NCI-H510A (cell line): ENCODE measurements around the gene SLX9.

ENCODE experiments used
- DNase-seq: peaks from one replicate; lab custom pipeline; 2025; lab: John Stamatoyannopoulos, UW

The SLX9 gene

GRCh38 chr21:44930543-44930981 lies 9.3 kb upstream of the SLX9 start:
- DNase-seq = no peak

DNA sequence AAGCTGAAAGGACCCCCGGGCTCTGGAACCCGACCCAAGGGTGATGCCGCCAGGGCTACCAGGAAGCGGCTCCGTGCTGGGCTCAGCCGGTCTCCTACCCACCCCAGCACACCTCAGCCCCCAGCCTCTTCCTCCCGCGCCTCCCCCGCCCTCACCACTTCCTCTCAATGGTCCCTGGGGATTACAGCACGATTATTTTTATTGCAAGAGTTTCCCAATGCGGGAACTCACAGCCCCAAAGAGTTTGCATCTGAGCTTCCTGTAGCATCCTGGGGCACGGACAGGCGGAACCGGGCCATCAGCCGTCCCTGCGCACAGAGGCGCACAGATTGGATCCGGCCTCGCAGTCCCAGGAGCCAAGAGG lies 8.7 kb upstream of the SLX9 start:
- DNase-seq = no peak

GRCh38 chr21:44931501-44932407 lies 8.1 kb upstream of the SLX9 start:
- DNase-seq = no peak

- no peak for DNase-seq
Measured at GRCh38 chr21:44932408-44933181, 7.2 kb upstream of the SLX9 start.

DNA sequence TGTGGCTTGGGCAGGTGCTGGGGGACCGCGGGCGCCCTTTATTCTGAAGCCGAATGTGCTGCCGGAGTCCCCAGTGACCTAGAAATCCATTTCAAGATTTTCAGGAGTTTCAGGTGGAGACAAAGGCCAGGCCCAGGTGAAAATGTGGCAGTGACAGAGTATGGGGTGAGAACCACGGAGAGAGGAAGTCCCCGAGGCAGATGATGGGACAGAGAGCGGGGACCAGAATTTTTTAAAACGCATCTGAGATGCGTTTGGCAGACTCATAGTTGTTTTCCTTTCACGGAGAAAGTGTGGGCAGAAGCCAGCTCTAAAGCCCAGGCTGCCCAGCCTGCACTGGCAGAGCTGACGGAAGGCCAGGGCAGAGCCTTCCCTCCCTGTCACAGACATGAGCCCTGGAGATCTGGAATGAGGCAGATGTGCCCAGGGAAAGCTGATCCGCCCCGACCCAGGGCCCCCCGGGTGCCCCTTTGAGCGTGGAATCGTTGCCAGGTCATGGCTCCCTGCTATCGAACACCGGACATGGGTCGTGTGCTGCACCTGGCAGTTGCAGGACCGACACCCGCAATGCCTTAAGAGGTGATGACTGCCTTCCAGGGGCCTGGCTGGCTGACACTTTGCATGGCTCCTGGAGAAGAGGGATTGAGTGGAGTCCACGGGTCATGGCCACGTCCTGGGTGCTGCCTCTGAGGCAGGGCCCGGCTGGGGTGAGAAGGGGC lies 6.5 kb upstream of the SLX9 start:
- no peak for DNase-seq

DNA sequence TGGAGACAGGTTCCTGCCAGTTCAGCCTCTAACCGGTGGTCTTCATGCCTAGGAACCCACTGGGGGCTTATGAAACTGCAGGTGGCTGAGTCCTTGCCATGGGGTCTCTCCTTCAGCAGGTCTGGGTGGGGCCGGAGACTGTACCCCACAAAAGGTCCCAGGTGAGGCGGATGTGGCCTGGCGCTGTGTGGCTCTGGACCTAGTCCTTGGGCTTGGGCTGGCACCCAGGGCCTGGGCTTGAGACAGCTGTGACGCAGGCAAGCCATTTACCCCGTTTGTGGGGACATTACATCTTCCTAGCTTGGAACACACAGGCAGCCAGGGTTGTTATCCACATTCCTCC lies 5.9 kb upstream of the SLX9 start:
- no peak for DNase-seq

GRCh38 chr21:44934276-44934675 lies 5.6 kb upstream of the SLX9 start:
- DNase-seq = no peak

DNA sequence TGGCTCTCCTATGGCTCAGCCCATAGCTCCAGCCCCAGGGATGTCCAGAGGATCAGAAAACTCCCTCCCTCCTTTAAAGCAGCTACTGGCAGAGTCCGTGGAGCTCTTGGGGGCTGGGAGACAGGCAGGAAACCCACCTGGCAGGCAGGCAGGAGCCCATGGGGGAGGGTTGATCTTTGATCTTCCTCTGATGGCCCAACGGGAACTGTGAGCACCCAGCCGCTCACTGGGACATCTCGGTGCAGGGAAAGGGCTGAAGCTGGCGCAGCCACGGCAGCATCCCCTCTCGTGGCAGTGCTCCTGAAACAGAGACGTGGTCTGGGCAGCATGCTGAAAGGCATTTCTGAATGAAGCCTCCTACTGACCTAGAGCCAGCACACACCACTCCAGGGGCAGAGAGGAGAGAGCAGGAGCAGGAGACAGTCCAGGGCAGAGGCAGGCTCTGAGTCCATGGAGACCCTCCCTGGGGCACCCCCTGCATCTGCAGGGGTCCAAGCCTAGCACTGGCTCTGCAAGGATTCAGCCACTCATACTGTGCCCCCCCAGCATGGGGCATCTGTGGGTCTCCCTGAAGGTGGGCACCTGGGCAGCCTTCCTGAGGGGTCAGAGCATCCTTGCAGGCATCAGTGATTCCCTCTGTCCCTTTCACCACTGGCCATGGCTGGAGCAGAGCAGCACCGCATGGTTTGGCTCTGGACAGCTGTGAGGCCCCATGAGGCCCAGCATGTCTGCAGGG lies 4.9 kb upstream of the SLX9 start:
- no peak for DNase-seq

DNA sequence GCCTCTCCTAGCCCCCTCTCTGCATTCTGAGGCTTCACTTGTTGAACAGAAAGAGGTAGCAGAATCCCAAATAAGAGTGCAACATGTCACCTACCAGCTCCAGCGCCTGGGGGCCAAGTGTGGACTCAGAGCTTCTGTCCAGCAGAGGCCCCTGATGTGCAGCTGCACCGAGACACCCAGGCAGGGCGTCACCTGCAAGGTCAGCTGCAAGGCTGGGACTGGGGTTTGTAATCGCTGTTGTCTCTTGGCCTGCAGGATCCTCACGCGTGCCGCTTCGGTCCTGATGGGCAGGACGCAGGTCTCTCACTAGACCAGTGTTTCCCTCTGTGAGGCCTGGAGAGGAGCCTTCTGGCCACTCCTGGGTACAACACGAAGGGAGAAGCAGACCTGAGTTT lies 4.3 kb upstream of the SLX9 start:
- DNase-seq = no peak

GRCh38 chr21:44938772-44939531 lies 877 bp upstream of the SLX9 start:
- no peak for DNase-seq

GRCh38 chr21:44940116-44940631 lies 345 bp downstream of the SLX9 start:
- no peak for DNase-seq

GRCh38 chr21:44941567-44941966 lies 1.7 kb downstream of the SLX9 start:
- no peak for DNase-seq

DNA sequence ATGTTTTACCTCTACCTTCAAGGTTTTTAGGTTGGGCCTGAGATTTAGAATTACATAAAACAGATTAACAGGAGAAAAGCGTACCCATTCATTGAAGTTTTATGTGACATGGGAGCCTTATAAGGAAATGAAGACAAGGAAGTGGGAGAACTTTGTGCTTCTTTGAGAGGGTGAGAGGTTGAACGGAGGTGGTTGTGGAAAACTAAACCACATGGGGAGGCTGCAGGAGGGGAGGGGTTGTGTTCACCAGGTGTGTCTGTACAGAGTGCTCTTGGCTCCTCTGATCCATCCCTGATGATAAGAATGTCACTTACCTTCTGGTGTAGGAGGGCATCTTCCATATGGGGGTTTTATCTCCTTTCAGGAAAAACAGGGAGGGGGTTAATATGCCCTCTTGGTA lies 2.7 kb downstream of the SLX9 start:
- no peak for DNase-seq

DNA sequence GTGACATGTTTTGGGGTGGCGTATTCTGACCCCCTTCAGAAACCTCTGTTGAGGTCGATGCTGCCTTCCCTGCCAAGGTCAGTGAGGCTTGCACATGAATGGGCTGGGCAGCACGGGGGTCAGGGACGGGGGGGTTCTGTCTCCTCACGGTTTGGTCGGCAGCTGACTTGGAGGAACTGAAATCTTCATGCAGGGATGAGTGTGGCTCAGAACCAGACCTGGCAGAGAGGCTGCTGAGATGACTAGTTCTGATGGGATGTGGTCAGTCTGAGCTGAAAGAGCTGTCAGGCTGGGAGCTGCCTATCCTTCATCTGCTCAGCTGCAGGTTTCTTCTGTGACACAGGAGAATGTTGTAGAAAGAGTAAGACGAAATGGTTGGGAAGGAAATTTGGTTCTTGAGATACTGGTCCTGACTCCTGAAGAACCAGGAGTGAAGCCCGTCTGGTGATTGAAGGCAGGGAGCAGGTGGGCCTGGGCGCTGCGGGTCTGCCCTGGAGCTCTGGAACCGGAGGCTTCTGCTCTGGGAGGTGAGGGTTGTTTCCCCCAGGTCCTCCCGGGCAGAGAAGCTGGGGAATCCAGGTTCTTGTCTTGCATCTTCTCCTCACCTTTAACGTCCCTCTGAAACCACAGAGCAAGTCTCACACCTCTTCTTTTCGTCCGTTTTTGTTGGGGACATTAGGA lies 3.3 kb downstream of the SLX9 start:
- no peak for DNase-seq

DNA sequence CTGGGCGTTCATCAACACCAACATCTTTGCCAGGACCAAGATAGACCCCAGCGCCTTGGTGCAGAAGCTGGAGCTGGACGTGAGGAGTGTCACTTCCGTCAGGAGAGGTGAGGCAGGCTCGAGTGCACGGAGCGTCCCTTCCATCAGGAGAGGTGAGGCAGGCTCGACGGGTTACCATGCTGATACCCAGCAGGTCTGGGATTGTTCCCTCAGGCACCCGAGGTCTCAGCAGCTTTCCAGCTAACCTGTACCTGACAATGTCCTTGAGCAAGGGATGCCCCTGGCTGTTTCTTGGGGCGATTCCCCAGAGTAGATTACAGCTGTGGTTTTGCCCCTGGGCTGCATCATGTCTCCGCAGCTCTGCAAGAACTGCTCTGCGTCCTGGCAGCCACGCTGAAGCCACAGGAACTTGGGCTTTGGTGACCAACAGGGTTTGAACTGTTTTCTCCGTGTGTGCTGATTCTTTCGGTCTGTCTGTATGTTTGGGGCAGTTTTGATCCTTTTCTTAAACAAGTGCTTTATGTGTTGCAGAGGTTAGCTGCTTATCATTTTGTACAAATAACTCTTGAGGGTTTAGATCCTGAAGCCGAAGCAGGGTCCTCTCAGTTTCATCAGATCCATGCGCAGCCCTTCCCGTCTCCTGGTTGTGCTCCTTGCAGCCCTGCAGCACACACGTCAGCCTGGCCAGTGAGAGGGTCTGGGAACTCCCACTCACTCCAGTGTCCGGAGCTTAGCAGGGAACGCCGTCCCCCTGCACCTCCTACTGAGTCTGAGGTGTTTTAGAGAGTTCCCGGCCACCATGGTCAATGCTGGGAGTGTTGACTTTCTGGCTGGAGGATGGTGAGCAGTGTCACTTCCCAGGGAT lies 4.1 kb downstream of the SLX9 start:
- DNase-seq = no peak

- DNase-seq = no peak
Measured at GRCh38 chr21:44944596-44944995, 4.8 kb downstream of the SLX9 start.

GRCh38 chr21:44946254-44947041 lies 6.6 kb downstream of the SLX9 start:
- DNase-seq = no peak

GRCh38 chr21:44947111-44947929 lies 7.5 kb downstream of the SLX9 start:
- no peak for DNase-seq
